Measurements from ENCODE around the gene RPS24.

The RPS24 gene

GRCh38 chr10:78082636-78083035 lies 49.0 kb downstream of the RPS24 start:
- DNase-seq (ENCODE audit: low read depth in 4 of 4, low spot score in 1 of 4) = no peak
